GM19035 (cell line): ENCODE data around the gene NFAT5.

Source experiments
- ATAC-seq: cut with Tn5 transposase; IDR thresholded peaks from one replicate; pipeline ENCODE4 v1.9.1; 2021; ENCODE audit not compliant: unreplicated experiment

Gene NFAT5

DNA sequence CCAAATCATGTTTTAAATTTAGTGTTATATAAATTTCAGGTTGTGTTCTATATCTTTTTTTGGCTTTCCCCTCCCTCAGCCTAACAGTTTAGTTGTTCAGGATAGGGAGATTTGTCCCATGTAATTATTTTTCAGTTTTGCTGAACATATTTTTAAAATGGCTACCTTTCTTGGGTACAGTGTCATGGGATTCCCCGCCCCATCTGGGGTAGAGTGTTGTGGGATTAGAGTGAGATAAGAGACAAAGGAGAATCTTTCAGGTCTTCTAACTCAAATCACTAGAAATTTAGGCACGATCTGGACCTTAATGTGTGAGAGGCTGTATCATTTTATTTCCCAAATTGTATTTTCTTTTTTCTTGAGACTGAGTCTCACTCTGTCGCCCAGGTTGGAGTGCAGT lies 24.8 kb downstream of the NFAT5 start:
- no peak for ATAC-seq

DNA sequence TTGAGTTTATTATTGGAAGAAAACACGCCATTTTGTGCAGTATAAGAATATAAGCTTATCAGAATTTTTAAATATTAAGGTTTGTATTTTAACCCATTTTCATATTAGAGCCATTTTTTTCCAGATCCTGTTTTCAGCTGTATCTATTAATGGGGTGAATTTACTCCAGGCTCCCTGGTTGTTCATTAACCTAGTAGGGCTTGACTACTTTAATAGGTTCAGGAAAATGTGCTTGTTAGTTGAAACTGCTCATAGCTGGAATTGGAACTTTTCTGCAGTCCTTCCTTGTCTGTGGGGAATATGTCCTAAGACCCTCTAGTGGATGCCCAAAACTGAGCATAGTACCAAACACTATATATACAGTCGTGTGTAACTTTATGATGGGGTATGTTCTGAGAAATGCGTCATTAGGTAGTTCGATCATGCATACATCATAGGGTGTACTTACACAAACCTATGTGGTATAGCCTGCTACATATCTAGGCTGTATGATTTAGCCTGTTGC lies 28.0 kb downstream of the NFAT5 start:
- ATAC-seq: no peak

DNA sequence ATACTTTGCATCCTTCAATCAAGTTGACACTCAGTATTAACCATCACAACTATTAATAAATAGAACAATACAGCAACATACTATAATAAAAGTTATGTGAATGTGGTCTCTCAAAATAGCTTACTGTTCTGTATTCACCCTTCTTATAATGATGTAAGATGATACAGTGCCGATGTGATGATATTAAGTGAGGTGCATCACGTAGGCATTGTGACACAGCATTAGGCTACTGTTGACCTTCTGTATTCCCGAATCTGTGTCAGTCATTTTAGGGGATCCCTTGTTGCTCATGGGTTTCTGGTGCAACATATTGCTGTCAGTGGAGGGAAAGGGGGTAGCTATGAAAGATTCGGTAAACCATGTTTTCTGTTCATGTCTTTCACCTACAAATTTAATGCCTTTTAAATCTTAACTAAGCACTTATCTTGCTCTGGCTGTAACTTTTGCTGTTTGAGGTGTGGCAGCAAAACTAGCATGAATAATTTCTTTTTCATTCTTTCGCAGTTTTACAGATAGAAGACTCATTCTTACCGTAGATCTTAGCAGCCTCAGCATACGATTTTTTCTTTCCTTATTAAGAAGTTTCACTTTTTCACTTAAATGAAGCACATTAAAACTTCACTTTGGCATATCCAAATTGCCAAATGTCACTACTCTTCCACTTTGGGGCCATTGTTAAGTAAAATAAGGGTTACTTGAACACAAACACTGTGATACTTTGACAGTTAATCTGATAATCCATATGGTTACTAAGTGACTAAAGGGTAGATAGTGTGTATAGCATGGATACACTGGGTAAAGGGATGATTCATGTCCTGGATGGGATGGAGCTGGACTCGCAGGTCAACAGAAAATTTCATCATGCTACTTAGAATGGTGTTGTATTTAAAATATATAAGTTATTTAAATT lies 29.6 kb downstream of the NFAT5 start:
- no peak for ATAC-seq

DNA sequence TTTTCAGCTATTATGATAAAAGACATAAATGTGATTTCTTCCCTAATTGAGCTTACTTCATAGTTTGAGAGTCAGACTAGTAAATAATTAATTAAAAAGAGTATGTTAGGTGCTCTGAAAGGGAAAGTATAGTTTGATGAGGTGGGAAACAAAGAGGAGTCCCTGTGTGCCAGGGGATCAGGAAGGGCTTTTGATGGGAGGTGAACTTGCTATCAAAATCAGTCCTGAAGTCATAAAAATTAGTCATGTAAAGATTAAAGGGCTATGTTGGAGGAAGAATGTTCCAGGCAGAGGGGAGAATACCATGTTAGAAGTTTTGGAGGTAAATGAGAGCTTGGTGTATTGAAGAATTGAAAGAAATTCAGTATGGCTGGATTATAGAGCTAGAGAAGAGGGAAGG lies 31.0 kb downstream of the NFAT5 start:
- no peak for ATAC-seq

DNA sequence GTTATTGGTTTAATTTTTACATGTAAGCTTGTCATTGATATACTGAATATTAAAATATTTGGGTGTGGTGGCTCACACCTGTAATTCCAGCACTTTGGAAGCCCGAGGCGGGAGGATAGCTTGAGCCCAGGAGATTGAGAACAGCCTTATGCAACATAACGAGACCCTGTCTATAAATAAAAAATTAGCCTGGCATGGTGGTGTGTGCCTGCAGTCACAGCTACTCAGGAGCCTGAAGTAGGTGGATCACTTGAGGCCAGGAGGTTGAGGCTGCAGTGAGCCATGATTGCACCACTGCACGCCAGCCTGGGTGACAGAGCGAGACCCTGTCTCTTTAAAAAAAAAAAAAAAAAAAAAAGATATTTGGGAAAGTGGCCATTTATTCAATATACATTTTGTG lies 32.3 kb downstream of the NFAT5 start:
- ATAC-seq: no peak

DNA sequence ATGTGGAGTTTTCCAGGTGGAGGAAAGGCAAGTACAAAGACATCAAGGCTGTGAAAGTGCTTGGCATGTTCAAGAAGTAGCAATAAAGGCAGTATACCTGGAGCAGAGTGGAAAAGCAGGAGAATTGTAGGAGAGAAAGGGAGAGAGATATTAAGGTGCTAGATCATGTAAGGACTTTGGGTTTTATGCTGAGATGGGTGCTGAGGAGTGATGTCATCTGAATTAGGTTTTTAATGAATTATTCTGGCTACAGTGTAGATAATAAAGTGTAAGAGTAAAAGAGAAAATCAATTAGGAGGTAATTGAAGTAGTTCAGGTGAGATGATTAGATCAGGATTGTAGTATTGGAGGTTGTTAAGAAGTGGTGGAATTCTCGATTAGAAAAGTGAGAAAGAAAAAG lies 34.0 kb downstream of the NFAT5 start:
- no peak for ATAC-seq

DNA sequence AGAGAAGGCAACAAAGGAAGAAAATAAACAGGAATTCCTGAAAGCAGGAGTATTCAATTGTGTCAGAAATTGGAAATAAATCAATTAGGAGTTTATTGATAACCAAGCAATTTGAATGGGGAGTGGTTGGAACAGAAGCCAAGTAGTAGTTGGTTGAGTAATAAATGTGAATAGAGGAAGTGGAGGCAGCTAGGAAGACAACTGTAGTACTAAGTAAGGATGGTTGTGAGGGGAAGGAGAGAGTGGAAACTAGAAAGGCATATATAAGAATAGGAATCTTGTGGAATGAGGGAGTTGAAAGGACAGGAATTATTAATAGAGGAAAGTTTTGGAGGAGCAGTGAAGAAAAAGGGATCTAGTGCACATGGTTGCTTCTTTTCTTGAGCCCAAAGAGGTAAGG lies 34.4 kb downstream of the NFAT5 start:
- no peak for ATAC-seq

DNA sequence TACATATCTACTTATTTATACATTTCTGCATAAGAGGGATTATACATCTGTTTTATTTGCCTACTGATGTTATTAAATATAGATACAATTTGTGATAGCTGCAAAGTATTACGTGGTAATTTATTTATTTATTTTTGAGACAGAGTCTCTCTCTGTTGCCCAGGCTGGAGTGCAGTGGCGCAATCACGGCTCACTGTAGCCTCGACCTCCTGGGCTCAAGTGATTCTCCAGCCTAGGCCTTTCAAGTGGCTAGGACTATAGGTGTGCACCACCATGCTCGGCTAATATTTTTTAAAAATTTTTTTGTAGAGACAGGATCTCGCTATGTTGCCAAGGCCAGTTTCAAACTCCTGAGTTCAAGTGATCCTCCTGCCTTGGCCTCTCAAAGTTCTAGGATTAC lies 35.5 kb downstream of the NFAT5 start:
- ATAC-seq: no peak

DNA sequence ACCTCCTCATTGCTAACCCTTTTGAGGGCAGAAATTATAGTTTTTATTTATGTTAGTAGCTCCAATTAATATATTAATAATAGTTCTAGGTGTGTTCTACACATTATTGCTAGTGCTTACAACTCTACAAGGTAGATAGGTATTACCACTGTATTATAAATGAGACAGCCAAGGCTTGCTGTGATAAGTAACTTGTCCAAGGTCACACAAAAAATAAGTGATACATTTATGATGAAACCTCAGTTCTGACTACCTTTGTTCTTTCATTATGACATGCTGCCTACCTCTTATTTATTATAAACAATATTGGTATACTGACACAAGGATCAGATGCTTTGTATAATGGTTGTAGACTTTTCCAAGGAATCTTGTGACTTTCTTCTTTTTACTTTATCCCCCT lies 41.2 kb downstream of the NFAT5 start:
- no peak for ATAC-seq

DNA sequence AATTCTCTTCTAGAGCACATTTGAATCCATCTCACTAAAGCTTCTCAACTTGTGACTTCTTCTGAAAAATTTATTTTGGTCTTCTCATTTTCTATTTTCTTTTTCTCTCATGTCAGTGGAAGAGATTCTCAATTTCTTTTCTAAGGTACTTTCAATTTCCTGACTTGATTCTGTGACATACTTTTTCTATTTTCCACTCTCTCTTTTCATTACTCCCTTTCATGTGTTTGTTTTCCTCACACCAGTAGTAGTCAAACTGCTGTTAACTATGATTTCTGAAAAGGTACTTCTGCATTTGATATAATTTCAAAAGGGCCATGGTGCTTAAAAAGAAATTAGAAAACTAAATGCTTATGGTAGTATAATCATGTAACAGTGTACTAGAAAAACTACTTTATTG lies 41.9 kb downstream of the NFAT5 start:
- ATAC-seq: no peak

DNA sequence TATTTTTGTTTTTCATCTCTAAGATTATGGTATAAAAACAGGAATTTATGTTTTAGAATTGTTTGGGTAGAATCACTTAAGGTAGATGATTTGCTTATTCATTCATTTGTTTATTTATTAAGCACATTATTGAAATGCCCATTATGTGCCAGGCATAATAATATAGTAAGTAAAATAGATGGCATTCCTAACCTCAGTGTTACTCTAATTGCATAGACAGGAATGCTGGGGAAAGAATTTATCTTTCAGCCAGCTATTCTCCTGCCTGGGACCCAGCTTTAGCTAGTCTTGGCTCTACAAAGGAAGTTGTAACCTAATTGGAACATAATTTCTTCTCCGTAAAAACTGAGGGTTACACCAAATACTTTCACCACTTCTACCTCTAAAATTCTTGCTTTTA lies 44.6 kb downstream of the NFAT5 start:
- no peak for ATAC-seq

DNA sequence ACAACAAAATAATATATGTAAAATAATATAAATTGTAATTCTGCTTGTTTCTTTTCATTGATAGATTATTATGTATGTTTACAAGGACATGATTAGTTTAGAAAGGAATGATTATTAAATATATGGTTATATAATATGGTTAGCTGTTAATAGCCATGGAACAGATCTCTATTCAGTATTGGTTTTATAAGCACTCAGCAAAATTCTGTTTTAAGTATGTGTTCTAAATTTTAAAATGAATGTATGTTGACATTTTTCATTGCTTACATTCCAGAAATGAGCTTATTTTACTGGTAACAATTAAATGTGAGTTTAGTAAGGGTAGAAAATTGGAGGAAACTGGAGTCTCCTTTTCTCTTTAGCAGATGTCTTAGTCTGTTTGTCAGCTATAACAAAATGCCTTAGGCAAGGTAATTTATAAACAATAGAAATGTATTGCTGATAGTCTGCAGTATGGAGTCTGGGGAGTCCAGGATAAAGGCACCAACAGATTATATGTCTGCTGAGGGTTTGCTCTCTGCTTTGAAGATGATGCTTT lies 45.4 kb downstream of the NFAT5 start:
- no peak for ATAC-seq

DNA sequence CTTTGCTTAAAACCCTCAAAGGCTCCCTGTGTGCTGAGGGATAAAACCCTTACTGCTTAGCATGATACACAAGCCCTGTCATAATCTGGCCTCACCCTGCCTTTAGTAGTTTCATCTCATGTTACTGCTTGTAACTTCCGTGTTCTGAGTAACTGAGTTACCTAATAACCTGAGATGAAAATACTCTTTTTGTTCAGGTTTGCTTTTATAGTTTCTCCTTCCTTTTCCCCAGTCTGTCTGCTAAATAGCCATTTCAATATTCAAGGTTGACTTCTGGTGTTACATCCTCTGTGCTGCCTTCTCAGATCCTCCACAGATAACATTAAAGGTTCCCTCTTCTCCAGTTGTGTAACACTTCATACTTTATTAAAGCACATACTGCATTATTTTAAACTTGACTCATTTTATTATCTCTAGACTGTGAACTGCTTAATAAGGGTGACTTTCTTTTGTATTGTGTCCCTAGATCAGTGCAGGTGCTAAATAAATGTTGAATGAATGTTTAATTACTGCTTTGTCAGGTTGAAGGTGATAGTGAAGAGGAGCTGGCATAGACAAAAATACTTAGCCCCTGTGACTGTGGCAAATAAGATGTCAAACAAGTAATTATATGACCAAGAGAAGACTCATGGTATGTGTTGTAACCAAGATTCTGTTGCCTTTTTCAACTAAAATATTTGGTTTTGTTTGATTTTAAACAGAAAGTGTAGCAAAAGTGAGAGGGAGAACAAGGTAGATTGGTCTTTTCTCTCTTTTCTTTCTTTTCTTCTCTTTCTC lies 47.8 kb downstream of the NFAT5 start:
- no peak for ATAC-seq

DNA sequence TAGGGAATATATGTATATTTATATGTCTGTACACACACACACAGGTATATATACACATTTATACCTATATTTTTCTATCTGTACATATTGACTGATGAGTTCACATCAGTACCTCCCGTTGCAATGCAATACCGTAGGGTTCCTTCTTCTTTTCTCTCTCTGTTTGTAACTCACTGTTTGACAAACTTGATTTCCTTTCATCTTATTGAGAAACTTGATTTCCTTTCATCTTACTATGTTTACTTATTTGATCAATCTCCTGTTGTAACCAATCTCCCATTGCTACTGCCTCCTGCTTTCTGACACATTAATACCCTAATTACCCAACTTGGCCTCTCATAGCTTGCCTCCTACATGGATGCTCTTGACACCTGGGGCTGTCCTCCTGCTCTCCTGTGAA lies 49.8 kb downstream of the NFAT5 start:
- ATAC-seq: no peak

DNA sequence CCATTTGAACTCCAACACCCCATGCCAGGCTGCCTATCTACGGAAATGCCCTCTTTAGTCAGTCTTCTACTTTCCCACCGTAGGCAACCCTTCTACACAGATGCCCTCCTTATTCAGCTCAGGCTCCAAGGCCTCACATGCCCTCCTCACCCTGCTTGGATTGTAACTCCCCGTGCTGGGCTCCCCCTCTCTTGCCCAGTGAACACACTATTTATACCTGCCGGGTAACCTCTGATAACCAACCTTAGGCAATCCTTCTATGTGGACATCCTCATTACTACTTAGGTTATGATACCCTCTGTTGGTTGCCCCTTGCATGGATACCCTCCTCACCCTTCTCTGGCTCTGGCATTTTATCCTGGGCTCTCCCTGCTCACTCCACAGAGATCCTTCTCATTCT lies 50.3 kb downstream of the NFAT5 start:
- ATAC-seq: no peak

DNA sequence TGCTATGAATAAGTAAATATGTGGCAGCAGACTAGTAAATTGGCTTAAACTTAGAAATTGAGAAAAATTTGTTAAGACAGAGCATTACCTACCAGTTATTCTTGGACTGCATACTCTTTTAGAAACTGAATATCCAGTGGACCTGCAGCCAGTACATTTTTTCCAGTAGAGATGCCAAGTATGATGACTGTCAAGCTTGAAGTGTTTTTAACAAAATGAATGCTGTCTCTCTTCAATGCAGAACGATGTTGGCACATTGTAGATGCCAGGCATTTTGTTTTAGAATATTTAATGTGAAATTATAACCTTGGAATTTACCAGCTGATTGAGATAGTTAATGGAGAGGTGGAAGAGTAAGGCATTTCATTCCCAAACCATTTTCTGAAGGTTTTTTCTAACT lies 52.5 kb downstream of the NFAT5 start:
- ATAC-seq: no peak

DNA sequence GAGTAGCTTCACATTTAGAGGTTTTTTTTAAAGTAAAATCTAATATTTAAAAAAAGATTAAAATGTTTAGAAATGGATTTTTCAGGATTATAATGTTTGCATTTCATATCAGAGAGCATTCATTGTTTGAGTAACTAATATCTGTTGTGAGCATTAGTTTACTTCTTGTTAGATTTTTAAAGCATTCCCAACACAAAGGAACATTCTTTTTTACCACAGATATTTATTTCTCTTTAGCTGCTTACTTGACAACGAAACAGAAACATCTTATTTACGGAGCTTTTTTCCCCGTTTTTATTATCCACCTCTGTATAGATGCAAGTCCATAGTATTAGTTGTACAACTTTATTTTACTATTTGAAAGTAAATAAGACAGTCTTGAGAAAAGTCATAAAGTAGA lies 53.0 kb downstream of the NFAT5 start:
- ATAC-seq: no peak

DNA sequence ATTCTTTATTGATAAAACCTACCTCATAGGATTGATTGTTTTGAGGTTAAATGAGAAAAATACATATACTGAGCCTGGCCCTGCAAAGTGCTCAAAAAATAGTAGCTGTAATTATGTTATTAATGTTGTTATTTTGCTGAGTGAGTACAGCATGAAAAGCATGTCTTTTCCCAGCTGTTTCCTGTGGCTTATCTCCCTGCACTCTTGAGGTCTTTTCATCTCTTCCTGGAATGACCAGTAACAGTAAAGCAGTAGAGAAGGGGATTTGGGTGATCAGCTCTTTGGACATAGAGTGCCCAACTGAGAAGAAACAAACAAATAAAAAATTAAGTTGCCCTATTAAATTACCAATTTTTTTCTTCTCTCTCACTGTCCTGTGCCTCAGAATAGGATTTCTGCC lies 53.7 kb downstream of the NFAT5 start:
- no peak for ATAC-seq

DNA sequence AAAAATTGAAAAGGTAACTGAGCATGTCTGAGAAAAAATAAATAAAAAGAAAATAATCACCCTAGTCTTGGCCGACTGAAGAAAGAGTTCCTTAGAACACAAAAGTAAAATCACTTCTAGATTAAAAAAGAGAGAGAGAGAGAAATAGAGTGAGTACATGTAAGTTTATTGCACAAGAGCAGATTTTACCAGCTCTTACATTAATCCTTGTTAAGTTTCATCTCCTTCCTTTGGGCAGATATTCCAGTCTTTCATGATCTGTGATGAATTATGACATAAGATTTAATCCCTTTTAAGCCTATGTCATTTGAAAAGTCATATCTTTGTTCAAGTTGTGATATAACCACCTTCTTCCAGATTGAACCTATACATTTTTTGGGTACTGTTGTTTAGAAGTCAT lies 54.8 kb downstream of the NFAT5 start:
- no peak for ATAC-seq

DNA sequence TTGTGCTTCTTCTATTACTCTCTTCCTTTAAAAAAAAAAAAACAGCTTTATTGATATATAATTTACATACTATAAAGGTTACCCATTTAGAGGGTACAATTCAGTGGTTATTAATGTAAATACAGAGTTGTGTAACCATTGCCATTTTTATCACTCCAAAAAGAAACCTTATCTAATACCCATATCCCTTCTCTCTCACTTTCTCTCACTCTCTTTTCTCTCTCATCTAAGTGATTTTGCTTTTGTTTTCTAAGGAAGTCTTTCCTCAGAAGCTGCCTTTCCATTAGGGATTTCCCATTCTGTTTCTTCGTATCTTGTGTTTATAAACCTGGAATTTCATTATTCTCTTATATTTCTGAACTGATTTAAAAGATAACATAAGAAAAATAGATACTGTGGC lies 55.5 kb downstream of the NFAT5 start:
- no peak for ATAC-seq

DNA sequence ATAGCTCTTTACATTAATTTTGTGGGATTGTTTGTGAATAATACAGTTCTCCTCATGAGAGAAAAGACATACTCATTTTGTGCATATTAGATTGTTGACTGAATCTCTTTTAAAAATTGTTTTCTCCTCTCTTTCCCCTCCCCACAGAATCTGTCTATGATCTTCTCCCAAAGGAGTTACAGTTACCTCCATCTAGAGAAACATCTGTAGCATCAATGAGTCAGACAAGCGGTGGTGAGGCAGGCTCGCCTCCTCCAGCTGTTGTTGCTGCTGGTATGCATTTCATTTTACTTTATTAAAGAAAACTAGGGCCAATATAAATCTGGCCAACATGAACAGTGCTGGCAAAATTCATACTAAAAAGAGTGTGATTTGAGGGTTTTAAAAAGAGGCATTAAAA lies 60.5 kb downstream of the NFAT5 start:
- no peak for ATAC-seq

DNA sequence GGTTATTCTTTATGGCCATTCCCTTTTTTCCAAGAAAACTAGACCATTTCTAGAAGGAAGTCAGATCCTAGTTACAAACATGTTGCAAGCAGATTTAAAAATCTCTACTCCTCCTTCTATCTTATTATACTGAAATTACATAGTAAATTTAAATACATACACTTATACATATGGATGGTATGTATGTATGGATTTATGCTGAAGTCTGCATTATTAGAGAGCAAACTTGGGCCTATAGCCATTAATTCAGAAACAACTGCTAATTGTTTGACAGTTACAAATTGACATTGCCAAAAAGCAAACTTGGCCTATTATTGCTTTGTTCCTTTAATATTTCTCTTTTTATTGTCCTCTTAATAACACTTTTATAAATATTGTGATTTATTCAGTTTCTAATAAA lies 67.1 kb downstream of the NFAT5 start:
- no peak for ATAC-seq
